Measurements from ENCODE around the gene TMC7.
"Not testable (repeated sequence)": the region's sequence is repeated elsewhere in the genome, so short reads cannot be mapped to it uniquely, and the experiment has no call there.

Gene TMC7

GRCh38 chr16:18943414-18943813 is 40.3 kb upstream of the TMC7 start:
- H3K4me3 ChIP-seq (ENCODE audit: low read depth, low read length) = no peak overlapping the region
- TF ChIP-seq CTCF (IDR thresholded peaks at IDR 0.05; ENCODE audit: low read depth, low read length, missing control alignments) = no peak
- no peak for DNase-seq (ENCODE audit: low read depth)

GRCh38 chr16:18945233-18945632 is 38.5 kb upstream of the TMC7 start:
- DNase-seq (ENCODE audit: low read depth) = no peak
- H3K4me3 ChIP-seq (ENCODE audit: low read depth, low read length) = no peak overlapping the region
- TF ChIP-seq CTCF (IDR thresholded peaks at IDR 0.05; ENCODE audit: low read depth, low read length, missing control alignments) = no peak

- H3K4me3 ChIP-seq (ENCODE audit: low read depth, low read length) = no peak overlapping the region
- TF ChIP-seq CTCF (IDR thresholded peaks at IDR 0.05; ENCODE audit: low read depth, low read length, missing control alignments) = no peak
- DNase-seq (ENCODE audit: low read depth) = no peak
Measured at GRCh38 chr16:18948372-18949020, 35.2 kb upstream of the TMC7 start.

- no peak for DNase-seq (ENCODE audit: low read depth)
- no peak overlapping the region for H3K4me3 ChIP-seq (ENCODE audit: low read depth, low read length)
- TF ChIP-seq CTCF (IDR thresholded peaks at IDR 0.05; ENCODE audit: low read depth, low read length, missing control alignments) = no peak
Measured at GRCh38 chr16:18950469-18951185, 33.1 kb upstream of the TMC7 start.

GRCh38 chr16:18953547-18953946 is 30.2 kb upstream of the TMC7 start:
- DNase-seq (ENCODE audit: low read depth) = no peak
- H3K4me3 ChIP-seq (ENCODE audit: low read depth, low read length) = no peak overlapping the region
- no peak for TF ChIP-seq CTCF (IDR thresholded peaks at IDR 0.05; ENCODE audit: low read depth, low read length, missing control alignments)

- DNase-seq (ENCODE audit: low read depth); H3K4me3 ChIP-seq (ENCODE audit: low read depth, low read length): not testable (repeated sequence)
Measured at GRCh38 chr16:18955874-18956580, 27.7 kb upstream of the TMC7 start.

- DNase-seq (ENCODE audit: low read depth); H3K4me3 ChIP-seq (ENCODE audit: low read depth, low read length): not testable (repeated sequence)
Measured at GRCh38 chr16:18956658-18957241, 27.0 kb upstream of the TMC7 start.

All from GM12864 (cell line).